K562 (cell line): ENCODE results near the gene PDLIM7. TPM values are rescaled to one million over a fixed set of nuclear protein-coding genes. Genes with fewer than 3 reads are reported as not detected.

Source experiments
- CBX3 ChIP-seq, 2 experiments: IDR thresholded peaks; 1 replicate in 1 of 2; 2 replicates in 1 of 2; pipeline ENCODE4 v1.6.1; 2012; ENCODE audit warnings: inconsistent platforms in 2 of 2, low read length in 2 of 2, borderline replicate concordance in 1 of 2, control low read depth in 1 of 2
- CREB1 ChIP-seq, 2 experiments: sonication (generic) in 1 of 2; formaldehyde crosslinking in 1 of 2; IDR thresholded peaks; 2 replicates each; pipeline versions ENCODE4 v1.6.1 to v1.8.0; 2012 to 2022; ENCODE audit warnings: inconsistent platforms in 1 of 2, mild to moderate bottlenecking in 1 of 2, missing genetic modification reagents in 1 of 2, moderate library complexity in 1 of 2
- GTF2B ChIP-seq: IDR thresholded peaks from 2 replicates; pipeline ENCODE4 v1.6.1; 2011; ENCODE audit not compliant: insufficient read length; ENCODE audit errors: extremely low read depth
- HSF4 ChIP-seq: fragments of 250-450 bp; sonication (Bioruptor Pico); IDR thresholded peaks from 2 replicates; pipeline ENCODE4 v2.1.2; 2022; ENCODE audit warnings: mild to moderate bottlenecking, moderate library complexity, borderline replicate concordance
- KAT2B ChIP-seq: IDR thresholded peaks from one replicate; pipeline ENCODE4 v1.6.1; 2012; ENCODE audit warnings: low read depth, mild to moderate bottlenecking, control low read depth, inconsistent platforms, low read length, moderate library complexity
- MXI1 ChIP-seq: IDR thresholded peaks from 2 replicates; pipeline ENCODE4 v1.6.1; 2011; ENCODE audit warnings: low read depth, mild to moderate bottlenecking, improper control_type of control experiment, low read length
- NEUROD1 ChIP-seq: fragments of 150-350 bp; IDR thresholded peaks from 2 replicates; pipeline ENCODE4 v1.6.1; 2014; ENCODE audit warnings: borderline replicate concordance, low read length, low read depth; ENCODE audit not compliant: partially characterized antibody
- ZBTB11 ChIP-seq, 3 experiments: fragments of 200-800 bp in 1 of 3; fragments of 250-450 bp in 1 of 3; fragments of 450-650 bp in 1 of 3; sonication (Bioruptor Pico) in 1 of 3; sonication (Bioruptor generic) in 1 of 3; formaldehyde crosslinking in 1 of 3; IDR thresholded peaks; 2 replicates each; pipeline versions ENCODE4 v1.6.1 to v1.8.0; 2016 to 2022; ENCODE audit warnings: mild to moderate bottlenecking in 2 of 3, missing genetic modification characterization in 2 of 3, missing compliant biosample characterization in 1 of 3, moderate library complexity in 1 of 3
- ZBTB8A ChIP-seq: fragments of 450-650 bp; IDR thresholded peaks from 2 replicates; pipeline ENCODE4 v1.6.1; 2018; ENCODE audit warnings: mild to moderate bottlenecking, moderate library complexity; ENCODE audit not compliant: partially characterized antibody
- ZNF324 ChIP-seq: fragments of 250-450 bp; sonication (Bioruptor Pico); IDR thresholded peaks from 2 replicates; pipeline ENCODE4 v1.4.0; 2020; ENCODE audit warnings: mild to moderate bottlenecking
- ZNF75A ChIP-seq: fragments of 450-650 bp; formaldehyde crosslinking; IDR thresholded peaks from 2 replicates; pipeline ENCODE4 v1.4.0; 2020; ENCODE audit warnings: mild to moderate bottlenecking
- polyA plus RNA-seq, 8 experiments: library from polyadenylated mRNA; depleted of rRNA in 4 of 8; stranded (reverse) in 5 of 8; unstranded in 3 of 8; fragments of >200 nt; fragmentation: Nextera tagmentation in 2 of 8; fragmentation: Illumina TruSeq in 1 of 8; extraction: Ambion mirVana in 2 of 8; extraction: Trizol in 1 of 8; gene quantifications; 2 replicates each; pipeline versions ENCODE4 v1.2.1 to v1.2.3, GENCODE V29; 2011 to 2014; ENCODE audit warnings: inconsistent platforms in 1 of 8, missing spikeins in 1 of 8
- total RNA-seq, 7 experiments: library from RNA; depleted of rRNA in 6 of 7; stranded (reverse); fragments of >200 nt in 6 of 7; fragmentation: Illumina TruSeq in 2 of 7; extraction: Trizol in 2 of 7; gene quantifications; 2 replicates each; pipeline versions ENCODE4 v1.2.1 to v1.2.3, GENCODE V29; 2011 to 2021; ENCODE audit warnings: low replicate concordance in 1 of 7
- TF ChIP-seq, protein P1 (sequence below): sonication (generic); formaldehyde crosslinking; IDR thresholded peaks from 2 replicates; pipeline ENCODE4 v1.8.1; 2023; ENCODE audit warnings: mild to moderate bottlenecking, missing genetic modification reagents
- TF ChIP-seq, protein P2 (sequence below): fragments of 450-650 bp; formaldehyde crosslinking; IDR thresholded peaks from 2 replicates; pipeline ENCODE4 v1.4.0; 2020; ENCODE audit warnings: mild to moderate bottlenecking, moderate library complexity
- TF ChIP-seq, protein P3 (sequence below): fragments of 450-650 bp; formaldehyde crosslinking; IDR thresholded peaks from 2 replicates; pipeline ENCODE4 v1.4.0; 2020; ENCODE audit warnings: mild to moderate bottlenecking

The PDLIM7 gene
- total and polyA plus RNA-seq, 9 of the 15 experiments (the other 6 are each of a cell fraction or from before 2014, with no cell fraction given): 2.1 to 124 (median 32.6) TPM

DNA sequence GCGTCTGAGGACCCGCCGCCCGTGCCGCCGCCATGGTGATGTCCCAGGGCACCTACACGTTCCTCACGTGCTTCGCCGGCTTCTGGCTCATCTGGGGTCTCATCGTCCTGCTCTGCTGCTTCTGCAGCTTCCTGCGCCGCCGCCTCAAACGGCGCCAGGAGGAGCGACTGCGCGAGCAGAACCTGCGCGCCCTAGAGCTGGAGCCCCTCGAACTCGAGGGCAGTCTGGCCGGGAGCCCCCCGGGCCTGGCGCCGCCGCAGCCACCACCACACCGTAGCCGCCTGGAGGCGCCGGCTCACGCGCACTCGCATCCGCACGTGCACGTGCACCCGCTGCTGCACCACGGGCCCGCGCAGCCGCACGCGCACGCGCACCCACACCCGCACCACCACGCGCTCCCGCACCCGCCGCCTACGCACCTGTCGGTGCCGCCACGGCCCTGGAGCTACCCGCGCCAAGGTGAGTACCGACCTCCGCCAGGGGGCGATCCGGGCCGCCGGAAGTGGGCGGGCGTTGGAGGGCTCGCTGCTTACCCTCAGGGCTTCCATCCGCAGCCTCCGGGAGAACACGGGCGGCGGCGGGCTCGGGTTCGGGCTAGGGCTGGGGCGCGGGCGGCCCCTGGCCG, 42.3 kb downstream of the PDLIM7 start (continued):
- peak; percentile 79 for TF ChIP-seq NEUROD1
- TF ChIP-seq ZBTB8A: no peak
- TF ChIP-seq CREB1 (IDR thresholded peaks at IDR 0.05): peak; percentile 61
- no peak for TF ChIP-seq CREB1 (CRISPR knock-in tag; IDR thresholded peaks at IDR 0.05)
- TF ChIP-seq KAT2B: peak; percentile 39
- TF ChIP-seq CBX3 (IDR thresholded peaks at IDR 0.05; ENCODE audit: borderline replicate concordance in 1 of 2, low read length in 2 of 2): no peak
- TF ChIP-seq, protein P1, sequence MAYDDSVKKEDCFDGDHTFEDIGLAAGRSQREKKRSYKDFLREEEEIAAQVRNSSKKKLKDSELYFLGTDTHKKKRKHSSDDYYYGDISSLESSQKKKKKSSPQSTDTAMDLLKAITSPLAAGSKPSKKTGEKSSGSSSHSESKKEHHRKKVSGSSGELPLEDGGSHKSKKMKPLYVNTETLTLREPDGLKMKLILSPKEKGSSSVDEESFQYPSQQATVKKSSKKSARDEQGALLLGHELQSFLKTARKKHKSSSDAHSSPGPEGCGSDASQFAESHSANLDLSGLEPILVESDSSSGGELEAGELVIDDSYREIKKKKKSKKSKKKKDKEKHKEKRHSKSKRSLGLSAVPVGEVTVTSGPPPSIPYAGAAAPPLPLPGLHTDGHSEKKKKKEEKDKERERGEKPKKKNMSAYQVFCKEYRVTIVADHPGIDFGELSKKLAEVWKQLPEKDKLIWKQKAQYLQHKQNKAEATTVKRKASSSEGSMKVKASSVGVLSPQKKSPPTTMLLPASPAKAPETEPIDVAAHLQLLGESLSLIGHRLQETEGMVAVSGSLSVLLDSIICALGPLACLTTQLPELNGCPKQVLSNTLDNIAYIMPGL (CRISPR knock-in tag): peak; percentile 80; the same call in 1 of the 2 replicates
- TF ChIP-seq ZBTB11 (CRISPR knock-in tag; IDR thresholded peaks at IDR 0.05): peak in 1 of 3 experiments; percentile 19; a peak in 1 of 6 replicates
- TF ChIP-seq, protein P2, sequence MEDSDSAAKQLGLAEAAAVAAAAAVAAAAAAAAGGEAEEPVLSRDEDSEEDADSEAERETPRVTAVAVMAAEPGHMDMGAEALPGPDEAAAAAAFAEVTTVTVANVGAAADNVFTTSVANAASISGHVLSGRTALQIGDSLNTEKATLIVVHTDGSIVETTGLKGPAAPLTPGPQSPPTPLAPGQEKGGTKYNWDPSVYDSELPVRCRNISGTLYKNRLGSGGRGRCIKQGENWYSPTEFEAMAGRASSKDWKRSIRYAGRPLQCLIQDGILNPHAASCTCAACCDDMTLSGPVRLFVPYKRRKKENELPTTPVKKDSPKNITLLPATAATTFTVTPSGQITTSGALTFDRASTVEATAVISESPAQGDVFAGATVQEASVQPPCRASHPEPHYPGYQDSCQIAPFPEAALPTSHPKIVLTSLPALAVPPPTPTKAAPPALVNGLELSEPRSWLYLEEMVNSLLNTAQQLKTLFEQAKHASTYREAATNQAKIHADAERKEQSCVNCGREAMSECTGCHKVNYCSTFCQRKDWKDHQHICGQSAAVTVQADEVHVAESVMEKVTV: no peak
- TF ChIP-seq ZNF75A (CRISPR knock-in tag): no peak
- TF ChIP-seq MXI1: peak; percentile 49; the same call in 1 of the 2 replicates
- TF ChIP-seq, protein P3, sequence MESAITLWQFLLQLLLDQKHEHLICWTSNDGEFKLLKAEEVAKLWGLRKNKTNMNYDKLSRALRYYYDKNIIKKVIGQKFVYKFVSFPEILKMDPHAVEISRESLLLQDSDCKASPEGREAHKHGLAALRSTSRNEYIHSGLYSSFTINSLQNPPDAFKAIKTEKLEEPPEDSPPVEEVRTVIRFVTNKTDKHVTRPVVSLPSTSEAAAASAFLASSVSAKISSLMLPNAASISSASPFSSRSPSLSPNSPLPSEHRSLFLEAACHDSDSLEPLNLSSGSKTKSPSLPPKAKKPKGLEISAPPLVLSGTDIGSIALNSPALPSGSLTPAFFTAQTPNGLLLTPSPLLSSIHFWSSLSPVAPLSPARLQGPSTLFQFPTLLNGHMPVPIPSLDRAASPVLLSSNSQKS: no peak
- no peak for TF ChIP-seq ZNF324 (CRISPR knock-in tag)
- TF ChIP-seq GTF2B: no peak
- 0 out of 2 replicates have a peak, but pooled peaks have one; percentile 61 for TF ChIP-seq HSF4 (CRISPR knock-in tag)
